GM10266 (cell line): Measurements from ENCODE around the gene COPS2.

Source experiments
- DNase-seq: peaks from one replicate; pipeline ENCODE4 v3.0.0; 2012; ENCODE audit errors: extremely low spot score
- TF ChIP-seq, protein P1 (sequence below): IDR thresholded peaks from 2 replicates; pipeline ENCODE4 v1.5.1; 2012; ENCODE audit warnings: mild to moderate bottlenecking, low read depth; ENCODE audit not compliant: control insufficient read depth, insufficient read depth; ENCODE audit errors: missing control alignments

The COPS2 gene

DNA sequence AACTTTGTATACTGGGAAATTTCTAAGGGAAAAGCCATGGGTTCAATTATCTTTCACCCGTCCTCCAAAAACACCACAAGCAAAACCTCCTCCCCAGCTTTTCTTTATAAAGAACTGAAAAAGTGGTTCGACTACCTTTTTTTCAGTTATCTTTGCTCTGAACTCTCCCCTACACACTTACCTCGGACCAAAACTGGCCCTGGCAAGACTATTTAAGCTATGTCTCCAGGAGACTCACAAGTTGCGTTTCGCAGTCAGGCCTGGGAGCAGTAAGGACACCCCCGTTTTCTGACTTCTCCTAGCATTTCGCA, 645 bp downstream of the COPS2 start:
- TF ChIP-seq, protein P1, sequence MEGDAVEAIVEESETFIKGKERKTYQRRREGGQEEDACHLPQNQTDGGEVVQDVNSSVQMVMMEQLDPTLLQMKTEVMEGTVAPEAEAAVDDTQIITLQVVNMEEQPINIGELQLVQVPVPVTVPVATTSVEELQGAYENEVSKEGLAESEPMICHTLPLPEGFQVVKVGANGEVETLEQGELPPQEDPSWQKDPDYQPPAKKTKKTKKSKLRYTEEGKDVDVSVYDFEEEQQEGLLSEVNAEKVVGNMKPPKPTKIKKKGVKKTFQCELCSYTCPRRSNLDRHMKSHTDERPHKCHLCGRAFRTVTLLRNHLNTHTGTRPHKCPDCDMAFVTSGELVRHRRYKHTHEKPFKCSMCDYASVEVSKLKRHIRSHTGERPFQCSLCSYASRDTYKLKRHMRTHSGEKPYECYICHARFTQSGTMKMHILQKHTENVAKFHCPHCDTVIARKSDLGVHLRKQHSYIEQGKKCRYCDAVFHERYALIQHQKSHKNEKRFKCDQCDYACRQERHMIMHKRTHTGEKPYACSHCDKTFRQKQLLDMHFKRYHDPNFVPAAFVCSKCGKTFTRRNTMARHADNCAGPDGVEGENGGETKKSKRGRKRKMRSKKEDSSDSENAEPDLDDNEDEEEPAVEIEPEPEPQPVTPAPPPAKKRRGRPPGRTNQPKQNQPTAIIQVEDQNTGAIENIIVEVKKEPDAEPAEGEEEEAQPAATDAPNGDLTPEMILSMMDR = no peak

DNA sequence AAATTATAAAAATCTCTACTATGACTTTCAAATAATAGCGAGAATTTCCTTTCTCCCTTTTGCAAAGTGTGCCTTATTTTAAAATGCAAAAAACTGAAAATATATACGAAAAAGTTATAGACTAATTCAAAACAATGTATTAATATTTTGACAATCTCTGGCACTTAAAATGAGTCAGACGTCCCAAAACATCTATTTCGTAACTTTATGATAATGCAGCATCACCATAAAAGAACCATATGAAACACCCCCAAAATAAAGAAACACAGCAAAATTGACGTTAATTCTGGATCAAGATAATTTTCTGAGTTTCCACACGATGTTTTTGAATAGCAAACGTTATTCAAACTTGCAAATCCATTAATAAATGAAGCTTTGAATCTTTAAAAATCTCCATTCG, 1.0 kb downstream of the COPS2 start:
- no peak for DNase-seq
- TF ChIP-seq, protein P1 = no peak

More for the DNA sequence above, 645 bp downstream of the COPS2 start:
- DNase-seq = no peak

GRCh38 chr15:49152552-49153312, 2.7 kb downstream of the COPS2 start:
- no peak for DNase-seq
- TF ChIP-seq, protein P1 = no peak

DNA sequence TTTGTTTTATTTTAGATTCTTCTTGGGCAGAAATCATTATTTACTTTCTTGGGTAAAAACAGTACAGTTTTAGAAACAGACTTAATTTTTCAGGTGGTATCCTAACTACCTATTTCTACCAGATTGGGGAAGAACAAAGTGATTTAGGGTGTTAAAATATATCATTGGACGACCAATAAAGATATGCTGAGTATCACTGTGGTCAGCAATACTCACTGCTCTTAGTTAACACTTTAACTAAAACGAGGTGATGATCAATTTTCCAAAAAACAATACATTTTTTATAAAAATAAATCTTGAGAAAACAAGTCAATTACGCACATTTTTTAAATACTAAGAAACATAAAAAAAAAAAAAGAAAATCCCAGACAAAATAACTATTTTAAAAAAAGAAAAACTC, 3.6 kb downstream of the COPS2 start:
- TF ChIP-seq, protein P1 = no peak
- DNase-seq = no peak

DNA sequence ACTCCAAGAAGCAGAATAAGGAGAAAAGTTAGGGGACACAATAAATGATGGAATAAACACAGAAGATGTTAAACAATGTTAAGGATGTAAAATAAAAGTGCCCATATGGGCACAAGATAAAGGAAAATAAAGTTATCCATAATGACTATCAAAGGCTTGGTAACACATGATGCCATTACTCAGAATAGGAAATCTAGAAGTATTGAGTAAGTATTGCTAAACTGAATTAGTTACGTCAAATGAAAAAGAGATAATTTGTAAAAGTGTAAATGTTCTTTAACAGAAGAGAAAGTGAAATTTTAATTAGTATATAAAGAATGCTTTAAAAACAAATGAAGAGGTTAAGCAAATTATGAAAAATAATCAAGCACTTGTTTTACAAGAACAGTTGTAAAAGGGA, 6.7 kb downstream of the COPS2 start:
- DNase-seq = no peak
- TF ChIP-seq, protein P1 = no peak

- DNase-seq = no peak
- TF ChIP-seq, protein P1 = no peak
Observed at GRCh38 chr15:49148298-49148697, 7.1 kb downstream of the COPS2 start.
